Airway epithelial cell (primary cell): Measurements from ENCODE around the gene SLC37A1. TPM values are rescaled to one million over a fixed set of nuclear protein-coding genes. Genes with fewer than 3 reads are reported as not detected.

Experiments
- total RNA-seq: library from RNA; depleted of rRNA; stranded (reverse); fragments of >200 nt; gene quantifications from 2 replicates; pipeline ENCODE4 v1.2.3, GENCODE V29; 2015

SLC37A1 gene
- total RNA-seq: 9.8 and 18.8 TPM in 2 replicates

DNA sequence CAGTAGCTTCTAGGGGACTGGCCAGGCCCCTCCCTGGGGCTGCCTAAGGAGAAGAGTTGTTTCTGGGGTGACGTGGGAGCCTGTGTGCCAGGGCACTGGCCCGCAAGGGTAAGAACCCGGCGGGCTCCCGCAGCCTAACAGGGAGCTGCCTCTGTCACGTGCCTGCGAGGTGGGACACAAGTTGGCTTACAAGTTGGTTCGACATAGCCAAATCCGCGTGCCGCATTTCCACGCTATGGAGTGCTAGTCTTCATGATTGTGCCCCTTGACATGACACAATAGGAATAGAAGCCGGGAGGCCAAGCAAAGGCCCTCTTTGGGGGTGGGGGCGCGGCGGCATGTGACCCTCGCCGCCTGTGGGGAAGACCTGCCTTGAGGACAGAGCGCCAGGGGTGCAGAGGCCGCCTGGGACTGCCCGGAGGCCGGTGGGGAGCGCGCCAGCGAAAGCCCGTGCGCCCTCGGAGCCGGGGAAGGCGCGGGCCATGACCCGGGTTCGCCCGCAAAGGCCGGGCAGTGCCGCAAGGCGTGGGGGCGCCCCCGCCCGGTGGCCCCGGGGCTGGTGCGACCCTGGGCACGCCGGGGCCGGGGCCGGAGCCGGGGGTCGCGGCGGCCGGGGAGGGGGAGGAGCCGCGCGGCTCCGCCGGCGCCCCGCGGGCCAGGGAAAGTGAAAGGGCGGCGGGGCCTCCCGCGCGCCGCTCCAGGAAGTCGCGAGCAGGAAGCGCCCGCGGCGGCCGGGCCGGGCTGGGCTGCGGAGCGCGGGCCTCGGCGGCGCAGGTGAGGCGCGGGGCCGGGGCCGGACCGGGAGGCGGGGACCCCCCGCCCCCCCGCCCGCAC lies at the start of gene SLC37A1:
Gene SLC37A1 (plus strand): TSS at position 702 of the 834 bp plus-strand sequence. CDS start 4,603 bp downstream, outside the sequence.

DNA sequence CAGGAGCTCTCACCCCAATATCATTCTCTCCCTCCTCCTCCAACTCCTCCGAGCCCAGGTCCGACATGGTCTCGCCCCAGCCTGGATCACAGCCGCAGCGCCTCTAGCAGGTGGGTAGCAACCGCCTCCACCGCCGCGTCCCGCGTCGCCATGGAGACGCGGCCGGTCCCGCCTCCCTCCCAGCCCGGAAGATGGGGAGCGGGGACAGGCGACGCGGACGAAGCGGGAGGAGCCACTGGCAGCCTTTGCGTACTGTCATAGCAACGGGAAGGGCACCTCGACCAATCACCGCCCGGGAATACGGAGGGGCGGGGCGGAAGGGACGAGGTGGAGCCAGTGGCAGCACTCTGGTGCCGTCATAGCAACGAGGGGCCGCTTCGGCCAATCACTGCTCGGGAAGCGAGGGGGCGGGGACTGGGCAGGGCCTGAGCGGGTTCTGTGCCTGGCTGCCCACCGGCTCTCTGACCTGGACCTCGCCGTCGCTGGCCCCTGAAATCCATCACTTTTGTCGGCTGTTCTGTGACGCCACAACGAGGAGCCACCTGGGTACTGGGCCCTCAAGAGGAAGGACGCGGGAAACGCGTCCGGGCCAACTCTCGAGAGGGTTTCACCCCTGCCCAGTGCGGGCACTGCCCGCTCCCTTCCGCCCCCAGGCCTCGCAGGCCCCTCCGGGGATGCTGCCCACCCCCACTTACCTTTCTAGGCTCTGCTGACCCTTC lies 17.4 kb upstream of the SLC37A1 start, which contains the start of gene RSPH1:
Gene RSPH1 (minus strand): TSS at position 105 of the 719 bp plus-strand sequence. CDS start 38 bp downstream, at position 67.

Other genes with a start within 250 kb of the SLC37A1 start
- gene TFF3, start 198.4 kb upstream of the SLC37A1 start, total RNA-seq: 1.3 and 9.6 TPM in 2 replicates
- gene TFF2, start 162.9 kb upstream of the SLC37A1 start, total RNA-seq: not detected in 2 replicates
- gene TFF1, start 147.3 kb upstream of the SLC37A1 start, total RNA-seq: not detected in 2 replicates
- 0.09 TPM in 1 of 2 replicates, not detected in the other for gene TMPRSS3, start 117.8 kb upstream of the SLC37A1 start, total RNA-seq
- gene UBASH3A, start 110.0 kb upstream of the SLC37A1 start, total RNA-seq: not detected in 2 replicates
- gene RSPH1, start 17.6 kb upstream of the SLC37A1 start, total RNA-seq: 0.23 and 0.42 TPM in 2 replicates
- 1.4 and 1.8 TPM in 2 replicates for gene PDE9A, start 139.8 kb downstream of the SLC37A1 start, total RNA-seq